Measurements from ENCODE around the gene GNB1. TPM values are rescaled to one million over a fixed set of nuclear protein-coding genes. Genes with fewer than 3 reads are reported as not detected.

GNB1 gene
- polyA plus RNA-seq, 1 donor, result 269 TPM

- DNase-seq, result no peak
Measured at GRCh38 chr1:1827089-1827848, 63.6 kb downstream of the GNB1 start.

DNA sequence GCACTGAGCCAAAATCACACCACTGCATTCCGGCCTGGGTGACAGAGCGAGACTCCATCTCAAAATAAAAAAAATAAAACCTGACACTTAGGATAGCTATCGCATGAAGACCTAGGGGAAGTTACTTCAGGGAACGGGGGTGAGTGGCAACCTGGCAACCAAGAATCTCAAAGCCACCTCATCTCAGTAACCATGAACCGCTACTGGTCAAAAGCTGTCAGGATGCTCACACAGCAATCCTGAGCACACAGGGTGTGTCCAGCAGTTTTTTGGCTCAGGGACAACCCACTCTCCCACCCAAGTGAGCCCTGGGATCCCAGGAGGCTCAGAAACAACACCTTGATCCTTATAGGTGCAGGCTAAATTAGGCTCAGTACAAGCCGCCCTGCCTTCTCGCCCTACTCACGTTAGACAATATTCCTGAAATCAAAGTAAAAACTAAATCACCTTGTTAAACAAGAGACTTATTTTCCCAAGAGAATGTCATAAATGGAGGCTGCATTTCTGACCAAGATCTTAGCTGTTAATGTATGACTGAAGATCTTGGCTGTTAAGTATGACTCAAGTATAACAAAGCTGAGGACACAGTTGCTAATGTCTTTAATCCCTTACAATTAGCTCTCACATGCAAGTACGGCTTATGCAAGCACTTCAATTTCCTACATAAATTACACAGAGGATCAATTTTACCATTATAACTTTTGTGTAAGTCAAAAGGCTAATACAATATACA, 64.4 kb downstream of the GNB1 start:
- no peak for DNase-seq

DNA sequence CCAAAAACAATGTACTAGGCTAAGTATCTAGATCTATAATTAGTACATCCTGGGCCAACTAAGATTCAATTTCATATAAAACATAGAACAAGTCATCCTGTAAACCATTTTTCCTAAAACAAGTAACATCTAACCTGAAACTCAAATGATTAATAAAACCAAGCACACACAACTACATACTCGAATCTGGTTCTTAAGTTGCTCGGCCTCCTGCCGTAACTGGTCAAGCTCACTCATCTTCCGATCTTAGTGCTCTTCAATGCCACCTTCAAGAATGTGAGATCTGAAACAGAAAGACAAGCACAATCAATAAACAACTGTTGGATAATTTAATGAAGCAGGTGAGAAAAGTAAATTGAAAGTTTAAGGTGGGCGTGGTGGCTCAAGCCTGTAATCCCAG, 65.7 kb downstream of the GNB1 start:
- no peak for DNase-seq

DNA sequence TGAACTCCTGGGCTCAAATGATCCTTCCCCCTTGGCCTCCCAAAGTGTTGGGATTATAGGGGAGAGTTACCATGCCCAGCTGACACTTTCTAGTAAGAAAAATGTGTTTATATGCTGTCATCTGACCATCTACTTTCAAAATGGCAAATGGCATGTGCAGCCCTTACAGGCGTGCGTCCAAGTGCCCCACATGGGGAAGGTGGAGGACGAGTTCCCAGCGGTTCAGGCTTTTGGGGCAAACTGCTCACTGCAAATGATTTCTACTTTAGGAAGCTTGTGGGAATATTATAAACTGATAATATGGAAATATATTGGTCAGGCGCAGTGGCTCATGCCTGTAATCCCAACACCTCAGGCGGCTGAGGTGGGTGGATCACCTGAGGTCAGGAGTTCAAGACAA, 71.1 kb downstream of the GNB1 start:
- DNase-seq, result no peak

- DNase-seq, result no peak
Measured at GRCh38 chr1:1817221-1817620, 73.7 kb downstream of the GNB1 start.

DNA sequence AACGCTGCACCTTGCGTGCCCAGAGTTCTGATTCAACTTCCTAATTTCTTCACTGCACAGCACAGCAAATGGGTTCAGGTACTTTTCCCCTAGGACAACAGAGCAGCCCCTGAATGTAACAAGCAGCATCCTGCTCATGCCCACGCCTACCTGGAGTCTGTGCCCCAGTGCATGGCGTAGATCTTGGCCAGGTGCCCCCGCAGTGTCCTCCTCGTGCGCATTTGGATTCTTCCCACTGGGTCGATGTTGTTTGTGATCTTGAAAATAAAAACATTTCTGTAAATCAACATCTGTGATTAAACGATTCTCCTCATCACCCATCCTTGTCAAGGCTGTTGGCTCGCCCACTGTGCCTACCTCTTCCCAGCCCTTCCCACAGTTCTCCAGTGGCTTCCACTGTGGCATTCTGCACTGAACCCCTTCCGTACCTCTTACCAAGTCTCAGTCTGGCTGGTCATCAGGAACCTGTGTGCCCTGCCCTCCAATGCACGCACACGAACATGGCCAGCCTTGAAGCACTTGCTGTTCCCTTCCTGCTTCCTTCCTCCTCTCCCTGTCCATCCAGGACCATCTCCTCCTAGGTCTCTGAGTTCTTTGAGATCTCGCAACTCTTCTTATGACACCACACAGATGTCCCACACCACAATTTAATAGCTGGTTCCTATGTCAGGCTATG, 75.1 kb downstream of the GNB1 start:
- DNase-seq, result no peak

GRCh38 chr1:1809489-1809888, 81.4 kb downstream of the GNB1 start:
- no peak for DNase-seq

DNA sequence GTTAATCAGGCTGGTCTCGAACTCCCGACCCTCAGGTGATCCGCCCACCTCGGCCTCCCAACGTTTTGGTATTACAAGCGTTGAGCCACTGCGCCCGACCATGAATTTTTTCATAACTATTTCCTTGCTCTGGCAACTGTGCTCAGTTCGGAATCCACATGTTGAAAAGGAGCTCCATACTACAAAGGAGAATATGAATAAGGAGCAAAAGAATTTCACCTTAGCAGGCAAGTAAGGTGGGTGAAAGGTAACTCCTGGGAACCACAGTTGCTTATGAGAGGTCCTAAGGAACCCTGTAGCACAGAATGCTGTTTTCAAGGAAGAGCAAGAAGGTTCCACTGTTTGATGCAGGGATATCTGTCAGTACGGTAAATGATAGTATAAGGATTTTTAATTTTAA, 82.7 kb downstream of the GNB1 start:
- DNase-seq, result no peak

- DNase-seq, result no peak
Measured at GRCh38 chr1:1806890-1807289, 84.0 kb downstream of the GNB1 start.

DNA sequence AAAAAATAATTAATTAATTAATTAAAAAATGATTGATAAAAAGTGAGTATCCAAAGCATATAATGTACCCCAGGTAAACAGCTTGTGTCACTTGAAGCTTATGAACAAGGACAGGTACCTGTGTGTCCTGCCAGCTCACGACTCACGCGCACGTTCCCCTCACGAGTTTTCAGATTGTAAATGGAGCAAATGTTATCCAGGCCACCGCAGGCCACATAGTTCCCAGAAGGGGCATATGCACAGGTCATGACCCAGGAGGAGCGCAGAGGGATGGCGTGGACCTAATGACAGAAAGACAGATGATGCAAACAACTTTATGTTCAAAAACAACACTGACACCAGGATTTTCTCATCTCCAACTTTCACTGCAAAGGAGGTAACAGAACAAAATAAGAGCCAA, 86.6 kb downstream of the GNB1 start:
- DNase-seq, result no peak

DNA sequence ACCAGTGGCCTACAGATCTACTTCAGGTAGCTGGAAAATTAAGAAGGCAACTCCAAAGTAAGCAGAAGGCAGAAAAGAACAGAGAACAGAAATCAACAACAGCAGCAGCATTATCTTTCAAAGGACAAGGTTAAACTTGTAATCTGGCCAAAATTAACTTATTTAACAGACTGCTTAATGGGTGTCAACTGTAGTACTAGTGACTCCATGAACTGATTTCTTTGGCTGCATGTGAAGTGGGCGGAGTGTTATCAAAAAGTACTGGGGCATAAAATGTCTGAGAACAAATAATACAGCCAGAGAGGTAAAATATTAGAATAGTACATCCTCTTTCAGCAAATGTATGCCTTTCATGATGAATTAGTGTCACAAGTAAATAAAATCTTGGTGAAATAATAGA, 88.0 kb downstream of the GNB1 start:
- no peak for DNase-seq

DNA sequence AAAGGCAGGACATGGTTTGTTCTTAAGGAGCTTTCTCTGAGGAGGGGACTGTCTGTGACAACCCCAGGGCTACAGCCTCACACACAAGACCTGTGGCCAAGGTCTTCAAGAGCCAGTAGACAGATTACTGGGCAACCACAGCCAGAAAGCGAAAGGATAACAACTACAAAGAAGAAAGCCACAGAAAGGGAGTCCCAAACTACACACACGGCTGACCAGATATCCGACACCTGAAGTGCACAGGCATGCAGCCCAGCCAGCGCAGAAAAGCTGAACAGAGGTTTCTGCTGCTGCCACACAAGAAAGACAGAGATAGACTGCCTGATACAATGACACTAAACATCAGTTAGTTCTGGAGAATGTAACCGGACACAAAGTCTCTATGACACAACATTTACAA, 91.2 kb downstream of the GNB1 start:
- DNase-seq, result no peak

DNA sequence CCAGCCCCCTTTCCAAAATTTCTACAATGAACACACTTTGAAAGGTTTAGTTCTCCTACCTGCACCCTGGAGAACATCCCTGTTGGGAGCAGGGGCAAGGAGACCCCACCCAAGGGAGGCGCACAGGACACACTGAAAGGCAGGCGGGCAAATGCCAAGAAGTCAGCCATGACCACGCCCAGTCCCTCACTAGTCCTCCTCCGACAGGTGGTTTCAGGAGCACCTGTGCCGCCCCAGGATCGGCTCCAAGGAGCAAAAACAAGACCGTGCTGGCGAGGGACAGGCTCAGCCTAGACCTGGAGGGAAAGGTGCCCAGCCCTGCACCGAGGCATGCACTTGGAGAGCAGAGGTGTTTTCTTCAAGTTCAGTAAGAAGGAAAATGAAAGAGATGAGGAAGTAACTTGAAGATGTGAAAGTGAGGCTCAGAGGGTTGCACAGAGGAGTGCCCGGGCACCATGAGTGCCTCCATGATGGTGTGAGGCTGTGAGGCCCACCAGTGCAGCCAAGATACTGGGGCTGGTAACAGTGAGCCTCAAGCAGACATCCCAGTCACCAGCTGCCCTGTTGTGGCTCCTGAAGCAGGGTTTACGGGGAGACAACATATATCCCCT, 93.1 kb downstream of the GNB1 start:
- DNase-seq, result no peak

DNA sequence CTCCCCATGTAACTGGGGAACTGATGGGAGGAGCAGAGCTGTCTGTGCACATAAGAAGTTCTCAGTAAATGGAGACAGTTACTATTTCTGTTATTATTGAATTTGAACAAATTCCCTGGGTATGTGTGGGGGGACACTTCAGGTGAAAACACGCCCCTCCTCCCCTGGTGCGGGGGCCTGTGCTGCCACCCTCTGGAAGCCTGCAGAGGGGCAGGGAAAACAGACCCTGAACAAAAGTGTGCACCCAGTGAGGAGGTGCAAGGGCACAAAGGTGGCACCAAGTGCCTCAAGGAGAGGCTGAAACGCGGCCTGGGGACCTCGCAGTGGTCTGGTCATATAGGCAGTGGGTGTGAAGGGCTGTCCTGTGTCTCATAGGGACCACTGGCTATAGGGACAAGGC, 94.4 kb downstream of the GNB1 start:
- no peak for DNase-seq

- no peak for DNase-seq
Measured at GRCh38 chr1:1794999-1795398, 95.9 kb downstream of the GNB1 start.

DNA sequence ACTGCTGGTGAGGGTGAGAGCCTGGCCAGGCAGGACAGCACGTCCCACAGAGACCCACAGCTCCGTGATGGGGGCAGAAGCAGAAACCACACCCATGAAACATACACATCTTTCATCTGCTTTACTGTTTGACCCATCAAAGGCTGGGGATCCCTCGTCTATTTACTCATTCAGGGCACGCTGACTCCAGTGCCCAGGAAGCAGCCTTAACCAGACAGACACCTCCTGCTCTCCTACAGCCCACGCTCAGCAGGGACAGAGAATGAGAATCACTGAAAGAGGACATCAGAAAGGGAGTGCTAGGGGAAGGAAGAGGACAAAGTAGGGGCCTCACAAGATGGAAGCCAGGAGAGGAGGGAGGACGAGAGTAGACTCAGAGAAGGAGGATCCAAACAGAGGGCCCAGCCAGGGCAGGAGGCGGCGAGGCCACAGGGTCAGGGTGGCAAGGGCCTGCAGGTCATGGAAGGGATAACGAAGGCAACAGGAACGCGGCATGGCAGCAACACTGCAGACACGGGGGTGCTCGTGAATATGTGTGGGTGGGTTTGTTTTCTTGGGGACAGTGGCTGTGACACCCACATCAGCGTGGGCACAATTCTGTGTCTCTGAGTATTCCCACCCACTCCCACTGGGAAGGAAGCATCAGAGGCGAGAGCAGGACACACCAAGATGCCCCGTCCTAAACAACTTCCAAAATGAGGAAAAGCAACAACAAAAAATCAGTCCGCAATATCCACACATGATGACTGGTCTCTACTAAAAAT, 97.2 kb downstream of the GNB1 start:
- no peak for DNase-seq

GRCh38 chr1:1788646-1789431, 102.0 kb downstream of the GNB1 start:
- DNase-seq, result no peak

- DNase-seq, result no peak
Measured at GRCh38 chr1:1788136-1788535, 102.8 kb downstream of the GNB1 start.

DNA sequence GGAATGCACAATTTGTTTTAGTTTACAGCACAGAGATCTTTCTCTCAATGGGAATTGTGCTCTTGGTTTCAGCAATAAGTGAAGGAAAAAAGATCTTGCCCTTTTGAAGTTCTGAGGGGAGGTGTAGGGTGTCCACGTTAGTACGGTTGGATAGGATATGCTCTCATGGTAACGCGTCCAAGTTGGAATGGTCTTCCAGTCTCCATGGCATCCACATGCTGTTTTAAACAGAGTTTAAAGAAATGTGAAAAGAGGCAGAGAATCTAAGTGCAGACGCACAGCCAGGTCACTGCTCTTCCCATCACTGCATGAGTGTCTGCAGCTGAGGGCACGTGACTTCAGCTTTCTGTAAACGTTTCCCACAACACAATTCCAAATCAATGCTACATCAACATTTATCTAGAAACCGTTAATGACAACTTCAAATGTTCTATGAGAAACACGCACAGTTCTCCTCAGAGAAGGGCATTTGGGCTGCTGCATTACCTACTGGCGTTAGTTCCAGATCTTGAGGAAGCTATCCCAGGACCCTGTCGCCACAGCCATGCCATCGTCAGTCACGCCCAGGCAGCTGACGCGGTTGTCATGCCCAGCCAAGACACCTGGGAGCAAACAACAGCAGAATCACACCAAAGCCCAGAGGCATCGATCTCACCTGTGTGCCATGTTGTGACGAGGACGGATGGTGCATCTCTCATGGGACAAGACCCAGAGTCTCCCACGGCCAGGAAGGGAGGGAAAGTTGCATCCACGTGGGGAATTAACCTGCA, 103.9 kb downstream of the GNB1 start:
- DNase-seq, result no peak

DNA sequence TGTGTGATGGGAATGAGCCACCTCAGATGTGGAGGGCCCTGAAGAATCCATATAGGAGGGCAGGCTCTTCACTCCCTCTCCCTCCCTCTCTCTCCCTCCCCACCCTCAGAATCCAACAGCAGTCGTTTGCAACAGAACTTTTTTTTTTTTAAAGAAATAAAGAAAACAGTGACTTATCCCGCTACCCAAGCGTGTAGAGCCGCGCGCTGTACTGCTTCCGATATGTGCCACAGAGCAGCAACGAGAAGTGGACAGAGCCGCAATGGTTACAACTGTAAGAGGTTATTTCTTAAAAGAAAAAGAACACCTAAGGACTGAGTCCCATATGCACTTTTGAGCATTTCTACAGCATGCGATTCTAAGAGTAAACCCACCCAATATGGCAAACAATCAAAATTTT, 105.2 kb downstream of the GNB1 start:
- DNase-seq, result no peak

Measured in left kidney (tissue), 2 donors.